IMR-90 (cell line): Measurements from ENCODE around the gene ACTR2. TPM values are rescaled to one million over a fixed set of nuclear protein-coding genes. Genes with fewer than 3 reads are reported as not detected.
A peak's percentile ranks its signal among the peaks of the same experiment; 100 is the strongest.

Experiments used
- ATAC-seq: fragments of 200-7000 bp; cut with Tn5 transposase; 2 replicates; pipeline ENCODE4 v1.9.1; 2020; ENCODE audit warnings: low read depth, mild to moderate bottlenecking, moderate library complexity
- BruUV-seq: library from RNA; stranded (reverse); fragments of 400-500 nt; replicated peaks from 2 replicates; lab custom pipeline; 2021; lab: Mats Ljungman, UMichigan
- CTCF ChIA-PET: fragments of 300-600 bp; formaldehyde crosslinking; extraction: SDS; loops from one replicate; lab custom pipeline; 2021; ENCODE audit warnings: antibody characterized with exemption; lab: Yijun Ruan, JAX
- POLR2A ChIA-PET: fragments of 300-600 bp; sonication (Branson Sonifier 250); formaldehyde crosslinking; loops from one replicate; lab custom pipeline; 2022; ENCODE audit warnings: antibody characterized with exemption; ENCODE audit not compliant: unreplicated experiment; lab: Charles Lee
- DNase-seq: peaks from one replicate; pipeline ENCODE4 v3.0.0; 2013
- H2AFZ ChIP-seq: replicated peaks from 2 replicates; pipeline ENCODE3; 2013; ENCODE audit warnings: low read length, mild to moderate bottlenecking; ENCODE audit not compliant: poor library complexity
- H2AK5ac ChIP-seq: 2 replicates; pipeline ENCODE4 v1.6.1; 2013; ENCODE audit warnings: low read depth, low read length, inconsistent platforms
- H2AK9ac ChIP-seq: replicated peaks from 2 replicates; pipeline ENCODE3; 2013; ENCODE audit warnings: mild to moderate bottlenecking, low read depth, low read length, moderate library complexity; ENCODE audit not compliant: poor library complexity
- H2BK120ac ChIP-seq: 2 replicates; pipeline ENCODE4 v1.6.1; 2013; ENCODE audit warnings: low read depth, low read length, inconsistent platforms
- H2BK15ac ChIP-seq: 3 replicates; pipeline ENCODE4 v1.6.1; 2013; ENCODE audit warnings: low read depth, low read length, inconsistent platforms
- H2BK20ac ChIP-seq: 2 replicates; pipeline ENCODE4 v1.6.1; 2013; ENCODE audit warnings: low read depth, mild to moderate bottlenecking, inconsistent platforms, low read length, moderate library complexity
- H2BK5ac ChIP-seq: 2 replicates; pipeline ENCODE4 v1.6.1; 2013; ENCODE audit warnings: mild to moderate bottlenecking, low read depth, low read length, inconsistent platforms; ENCODE audit not compliant: poor library complexity, severe bottlenecking
- H3K14ac ChIP-seq: replicated peaks from 2 replicates; pipeline ENCODE4 v1.6.1; 2013; ENCODE audit warnings: low read depth, low read length, inconsistent platforms
- H3K18ac ChIP-seq: 2 replicates; pipeline ENCODE4 v1.6.1; 2013; ENCODE audit warnings: low read depth, low read length, control low read depth
- H3K23ac ChIP-seq: 2 replicates; pipeline ENCODE4 v1.6.1; 2013; ENCODE audit warnings: low read depth, low read length, inconsistent platforms
- H3K27ac ChIP-seq: 2 replicates; pipeline ENCODE4 v1.5.1; 2013; ENCODE audit warnings: mild to moderate bottlenecking, control low read depth, low read length; ENCODE audit not compliant: insufficient read depth
- H3K27me3 ChIP-seq: 2 replicates; pipeline ENCODE4 v1.6.1; 2013; ENCODE audit warnings: low read length; ENCODE audit not compliant: control insufficient read depth, insufficient read depth
- H3K36me3 ChIP-seq: 2 replicates; pipeline ENCODE4 v1.6.1; 2013; ENCODE audit warnings: low read length, mixed read lengths; ENCODE audit not compliant: control insufficient read depth, insufficient read depth
- H3K4ac ChIP-seq: 2 replicates; pipeline ENCODE4 v1.6.1; 2013; ENCODE audit warnings: low read depth, low read length, inconsistent platforms
- H3K4me1 ChIP-seq: 2 replicates; pipeline ENCODE4 v1.6.1; 2013; ENCODE audit warnings: low read length, mixed read lengths; ENCODE audit not compliant: control insufficient read depth, insufficient read depth
- H3K4me2 ChIP-seq: 2 replicates; pipeline ENCODE4 v1.6.1; 2013; ENCODE audit warnings: low read depth, mild to moderate bottlenecking, control low read depth, low read length, moderate library complexity
- H3K4me3 ChIP-seq: 2 replicates; pipeline ENCODE4 v1.5.1; 2013; ENCODE audit warnings: low read depth, mild to moderate bottlenecking, control low read depth, low read length, moderate library complexity; ENCODE audit not compliant: insufficient read depth
- H3K56ac ChIP-seq: 2 replicates; pipeline ENCODE4 v1.6.1; 2013; ENCODE audit warnings: low read length, inconsistent platforms; ENCODE audit not compliant: insufficient read depth; ENCODE audit errors: extremely low read depth
- H3K79me1 ChIP-seq, 2 experiments: 2 replicates each; pipeline ENCODE4 v1.6.1; 2013; ENCODE audit warnings: low read length in 2 of 2, inconsistent platforms in 1 of 2, low read depth in 1 of 2
- H3K9ac ChIP-seq: 2 replicates; pipeline ENCODE4 v1.6.1; 2013; ENCODE audit warnings: low read depth, low read length, control low read depth
- H3K9me1 ChIP-seq: 2 replicates; pipeline ENCODE4 v1.6.1; 2013; ENCODE audit warnings: low read length, inconsistent platforms; ENCODE audit not compliant: insufficient read depth
- H3K9me3 ChIP-seq: 2 replicates; pipeline ENCODE4 v1.6.1; 2013; ENCODE audit warnings: low read length; ENCODE audit not compliant: control insufficient read depth, insufficient read depth
- H4K20me1 ChIP-seq: 2 replicates; pipeline ENCODE4 v1.6.1; 2013; ENCODE audit warnings: low read length, inconsistent platforms; ENCODE audit not compliant: insufficient read depth
- H4K5ac ChIP-seq: 2 replicates; pipeline ENCODE4 v1.6.1; 2013; ENCODE audit warnings: mild to moderate bottlenecking, low read depth, low read length, control low read depth
- H4K8ac ChIP-seq, 2 experiments: 2 replicates each; pipeline ENCODE4 v1.6.1; 2013; ENCODE audit warnings: low read depth in 2 of 2, low read length in 2 of 2, control low read depth in 1 of 2, inconsistent platforms in 1 of 2
- H4K91ac ChIP-seq: 2 replicates; pipeline ENCODE4 v1.6.1; 2013; ENCODE audit warnings: low read depth, low read length, inconsistent platforms; ENCODE audit not compliant: insufficient read depth
- MAZ ChIP-seq: IDR thresholded peaks from 2 replicates; pipeline ENCODE4 v1.6.1; 2012; ENCODE audit warnings: low read depth, mild to moderate bottlenecking, low read length, improper control_type of control experiment, moderate library complexity, borderline replicate concordance
- NFE2L2 ChIP-seq: fragments of 150-350 bp; IDR thresholded peaks from 2 replicates; pipeline ENCODE4 v1.6.1; 2016; ENCODE audit warnings: low read depth, mild to moderate bottlenecking, low read length
- RAD21 ChIP-seq: IDR thresholded peaks from 2 replicates; pipeline ENCODE4 v1.6.1; 2012; ENCODE audit warnings: low read length, improper control_type of control experiment
- WGBS, 2 experiments: methylation state at CpG; one replicate each; pipeline versions ENCODE4 v1.1.5 to v1.1.7; 2013; ENCODE audit warnings: missing lambda C conversion rate in 2 of 2; ENCODE audit not compliant: insufficient read length in 1 of 2; ENCODE audit errors: extremely low coverage in 2 of 2; 5-methylcytosine and 5-hydroxymethylcytosine counted together
- dilution Hi-C: fragments of 300-500 bp; cut with HindIII; formaldehyde crosslinking; loops from one replicate; pipeline ENCODE4 v1.14.3; 2018; ENCODE audit warnings: low sequenced_read_pairs; ENCODE audit not compliant: unreplicated experiment
- in situ Hi-C: fragments of 300-500 bp; cut with MboI; formaldehyde crosslinking; loops from 3 replicates; pipeline ENCODE4 v1.14.3; 2019; ENCODE audit warnings: low sequenced_read_pairs, inconsistent platforms, mixed read lengths
- intact Hi-C: fragments of 100-400 bp; cut with micrococcal nuclease; formaldehyde crosslinking; loops from 2 replicates; pipeline ENCODE4 v1.10.0; 2022
- polyA plus RNA-seq, 3 experiments: library from polyadenylated mRNA; depleted of rRNA; stranded (reverse); fragments of >200 nt; gene quantifications; 2 replicates each; pipeline ENCODE4 v1.2.3, GENCODE V29; 2012; ENCODE audit warnings: low replicate concordance in 1 of 3
- total RNA-seq: library from RNA; depleted of rRNA; stranded (reverse); fragments of >200 nt; gene quantifications from 2 replicates; pipeline ENCODE4 v1.2.3, GENCODE V29; 2012

ACTR2 gene
- total and polyA plus RNA-seq, 2 of the 4 experiments (the other 2 are of a cell fraction) = 141 to 205 TPM

- H3K4ac ChIP-seq = no peak overlapping the region; the same call in 1 of the 2 replicates
- no peaks in the 10 kb centered on the region for H4K20me1 ChIP-seq
- H4K5ac ChIP-seq = no peak overlapping the region
- BruUV-seq = no TSS peak
- in situ Hi-C loops = no loop called here
- 97% methylated on average over 24 of the region's 52 CpGs; no CpG with 5 or more reads in 1 of the 2 experiments for WGBS, 2 experiments
- no peak overlapping the region for H4K8ac ChIP-seq
- no peak overlapping the region for H2BK5ac ChIP-seq
- no peak overlapping the region for H3K27ac ChIP-seq
- TF ChIP-seq NFE2L2 = no peak
- TF ChIP-seq RAD21 = no peak
- no peak for TF ChIP-seq MAZ
- intact Hi-C loops = no loop called here
- no peak overlapping the region for H3K14ac ChIP-seq
- no peak overlapping the region for H3K23ac ChIP-seq
- H2AK9ac ChIP-seq = no peak overlapping the region
- H3K4me1 ChIP-seq = peaks cover 10% of the 10 kb centered on the region
- no peaks in the 10 kb centered on the region for H3K9me3 ChIP-seq
- peak overlapping the region; percentile 9 for H2AFZ ChIP-seq
- no peak overlapping the region for H3K56ac ChIP-seq
- ChIA-PET CTCF (no interaction called here), POLR2A (no interaction called here)
- peaks cover 24 to 53% of the 10 kb centered on the region in 2 experiments for H3K79me1 ChIP-seq
- H3K9ac ChIP-seq = no peak overlapping the region
- no peak overlapping the region for H2AK5ac ChIP-seq
- no peak overlapping the region for H2BK20ac ChIP-seq
- H4K91ac ChIP-seq = no peak overlapping the region
- no peak overlapping the region for H3K4me3 ChIP-seq
- DNase-seq (no peak), ATAC-seq (no peak)
- peaks cover 18% of the 10 kb centered on the region for H3K9me1 ChIP-seq
- dilution Hi-C loops = no loop called here
- peaks cover 35% of the 10 kb centered on the region for H3K36me3 ChIP-seq
- no peak overlapping the region for H2BK120ac ChIP-seq
- H3K27me3 ChIP-seq = no peaks in the 10 kb centered on the region
- no peak overlapping the region for H3K18ac ChIP-seq
- H3K4me2 ChIP-seq = no peak overlapping the region
- H2BK15ac ChIP-seq = no peak overlapping the region
Measured at GRCh38 chr2:65313126-65313953, 85.7 kb downstream of the ACTR2 start.
